NCI-H2227 treated with DMSO at 0.1 percent for 48 hours (cell line): ENCODE measurements around the gene NXF1.
"Not testable (repeated sequence)": the region's sequence is repeated elsewhere in the genome, so short reads cannot be mapped to it uniquely, and the experiment has no call there.

Experiments
- DNase-seq: peaks from one replicate; lab custom pipeline; 2025; lab: John Stamatoyannopoulos, UW

The NXF1 gene

DNA sequence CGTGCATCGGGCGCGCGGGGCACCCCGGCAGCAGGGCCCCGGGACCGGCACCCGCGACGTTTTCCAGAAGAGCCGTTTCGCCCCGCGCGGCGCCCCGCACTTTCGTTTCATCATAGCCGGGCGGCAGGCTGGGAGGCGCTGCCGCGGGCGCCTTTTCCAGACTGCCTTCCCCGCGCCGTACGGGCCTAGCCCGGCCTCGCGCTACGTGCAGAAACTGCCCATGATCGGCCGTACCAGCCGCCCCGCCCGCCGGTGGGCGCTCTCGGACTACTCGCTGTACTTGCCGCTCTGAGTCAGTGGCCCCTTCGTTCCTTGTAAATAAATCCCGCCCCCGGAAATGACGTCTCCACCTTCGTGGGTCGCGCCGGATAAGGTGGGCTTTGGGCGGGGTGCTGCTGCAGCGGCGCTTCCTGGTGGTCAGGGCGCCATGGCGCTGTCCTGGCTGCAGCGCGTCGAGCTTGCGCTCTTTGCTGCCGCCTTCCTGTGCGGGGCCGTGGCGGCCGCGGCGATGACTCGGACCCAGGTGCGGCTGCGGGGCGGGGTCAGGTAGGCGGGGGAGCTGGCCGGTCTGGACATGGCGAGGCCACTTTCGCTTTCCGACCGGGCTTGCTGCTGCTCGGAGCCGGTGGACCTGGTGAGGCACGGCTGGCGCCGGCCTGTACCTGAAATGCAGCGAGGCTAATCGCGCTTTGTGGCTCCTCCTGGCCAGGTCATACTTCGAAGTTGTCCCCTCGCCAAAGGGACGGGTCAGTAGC lies 18.1 kb downstream of the NXF1 start, which contains the start of gene TMEM179B:
TSS of gene TMEM179B (plus strand) at position 398 of the 755 bp plus-strand sequence. CDS start at position 428, 30 bp downstream.
- peak; percentile 96 for DNase-seq

DNA sequence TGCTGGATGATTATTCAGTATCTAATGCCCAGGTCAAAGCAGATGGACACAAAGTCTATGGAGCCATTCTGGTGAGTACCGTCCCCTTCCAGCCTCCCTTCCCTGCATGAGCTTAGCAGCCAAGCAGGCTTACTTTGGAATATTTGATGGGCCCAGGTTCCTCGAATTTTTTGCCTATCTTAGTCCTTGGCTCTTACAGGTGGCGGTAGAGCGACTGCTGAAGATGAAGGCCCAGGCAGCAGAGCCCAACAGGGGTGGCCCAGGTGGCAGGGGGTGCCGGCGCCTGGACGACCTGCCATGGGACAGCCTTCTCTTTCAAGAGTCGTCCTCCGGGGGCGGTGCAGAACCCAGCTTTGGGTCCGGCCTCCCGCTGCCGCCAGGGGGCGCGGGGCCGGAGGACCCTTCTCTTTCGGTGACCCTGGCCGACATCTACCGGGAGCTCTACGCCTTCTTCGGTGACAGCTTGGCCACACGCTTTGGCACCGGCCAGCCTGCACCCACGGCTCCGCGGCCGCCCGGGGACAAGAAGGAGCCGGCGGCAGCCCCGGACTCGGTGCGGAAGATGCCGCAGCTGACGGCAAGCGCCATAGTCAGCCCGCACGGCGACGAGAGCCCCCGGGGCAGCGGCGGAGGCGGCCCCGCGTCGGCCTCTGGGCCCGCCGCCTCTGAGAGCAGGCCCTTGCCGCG lies 18.8 kb downstream of the NXF1 start:
- DNase-seq: peak; percentile 73

DNA sequence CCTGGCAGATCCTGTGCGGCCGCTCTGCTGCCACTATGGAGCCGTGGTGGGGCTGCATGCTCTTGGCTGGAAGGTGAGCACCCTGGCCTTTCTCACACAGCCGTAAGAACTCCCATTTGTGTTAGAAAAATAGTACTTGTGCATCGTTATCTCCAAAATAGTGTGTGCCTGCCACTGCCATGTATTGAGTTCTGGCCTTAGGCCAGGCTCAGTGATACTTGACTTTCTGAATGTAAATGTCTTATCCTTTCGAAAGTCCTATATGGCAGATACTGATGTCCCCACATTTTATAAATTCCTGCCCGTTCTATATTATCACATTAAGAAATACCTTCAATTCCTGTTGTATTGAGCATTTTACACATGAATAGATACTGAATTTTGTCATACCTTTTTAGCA lies 22.5 kb downstream of the NXF1 start:
- no peak for DNase-seq

DNA sequence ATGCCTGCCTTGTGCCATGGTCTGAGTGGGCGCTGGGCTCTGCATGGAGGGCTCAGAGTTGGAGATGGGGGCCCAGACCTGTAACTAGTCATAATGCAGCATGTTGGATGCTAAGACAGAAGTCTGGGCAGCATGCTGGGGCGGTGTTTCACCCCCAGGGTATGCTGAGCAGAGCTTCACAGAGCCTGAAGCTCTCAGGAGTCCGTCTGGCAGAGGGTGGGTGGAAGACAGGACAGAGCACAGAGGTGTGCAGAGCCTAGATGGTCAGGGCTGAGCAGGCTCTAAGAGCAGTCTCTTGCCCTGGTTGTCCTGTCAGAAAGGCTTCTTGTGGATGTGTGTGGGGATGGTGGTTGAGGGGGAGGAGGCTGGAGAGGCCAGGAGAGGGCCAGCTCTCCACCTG lies 26.8 kb downstream of the NXF1 start:
- DNase-seq: no peak

DNA sequence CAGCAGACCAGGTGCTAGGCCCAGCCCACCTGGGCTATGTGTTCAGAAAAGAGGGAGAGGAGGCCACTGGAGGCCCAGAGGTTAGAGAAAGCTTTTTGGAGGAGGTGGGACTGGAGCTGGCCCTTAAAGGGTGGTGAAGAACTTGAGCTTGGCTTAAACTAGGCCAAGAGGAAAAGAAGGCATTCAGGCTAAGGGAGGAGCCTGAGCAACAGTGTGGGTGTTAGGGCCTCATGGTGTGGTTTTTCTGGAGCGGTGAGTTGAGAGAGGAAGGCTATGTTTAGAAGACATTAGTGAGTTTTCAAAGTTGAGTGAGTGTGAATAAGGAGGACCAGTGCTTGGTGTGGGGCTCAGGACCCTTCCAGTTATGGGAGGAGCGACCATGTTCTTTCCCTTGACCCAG lies 27.9 kb downstream of the NXF1 start:
- DNase-seq: no peak

DNA sequence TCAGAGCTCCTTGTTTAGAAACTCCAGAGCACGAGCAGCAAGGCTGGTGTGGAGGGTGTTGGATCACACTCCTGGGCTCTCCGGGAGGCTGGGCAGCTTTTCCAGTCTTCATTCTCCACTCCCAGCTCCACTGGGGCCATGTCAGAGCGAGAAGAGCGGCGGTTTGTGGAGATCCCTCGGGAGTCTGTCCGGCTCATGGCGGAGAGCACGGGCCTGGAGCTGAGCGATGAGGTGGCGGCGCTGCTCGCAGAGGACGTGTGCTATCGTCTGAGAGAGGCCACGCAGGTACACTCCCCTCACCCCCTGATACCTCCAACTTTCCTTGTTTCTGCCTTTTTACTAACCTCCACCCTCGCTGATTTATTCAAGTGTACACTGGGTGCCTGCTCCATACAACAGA lies 29.6 kb downstream of the NXF1 start:
- DNase-seq: no peak

DNA sequence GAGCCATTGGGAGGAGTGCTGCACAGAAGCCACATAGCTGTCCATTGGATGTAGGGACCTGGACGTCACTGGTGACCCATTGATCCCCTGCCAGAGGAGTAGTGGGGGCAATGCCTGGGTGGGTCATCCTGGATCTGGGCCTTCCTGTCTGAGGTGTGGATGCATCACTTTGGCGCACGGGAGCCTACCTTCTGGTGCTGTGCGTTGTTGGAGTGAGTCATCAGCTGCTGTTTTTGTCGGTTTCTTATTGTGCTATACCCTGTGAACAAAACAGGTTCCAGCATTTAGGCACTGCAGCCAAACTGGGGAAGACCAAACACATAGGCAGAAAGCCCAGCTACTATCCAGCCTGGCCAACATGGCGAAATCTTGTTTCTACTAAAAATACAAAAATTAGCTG lies 30.8 kb downstream of the NXF1 start:
- no peak for DNase-seq

DNA sequence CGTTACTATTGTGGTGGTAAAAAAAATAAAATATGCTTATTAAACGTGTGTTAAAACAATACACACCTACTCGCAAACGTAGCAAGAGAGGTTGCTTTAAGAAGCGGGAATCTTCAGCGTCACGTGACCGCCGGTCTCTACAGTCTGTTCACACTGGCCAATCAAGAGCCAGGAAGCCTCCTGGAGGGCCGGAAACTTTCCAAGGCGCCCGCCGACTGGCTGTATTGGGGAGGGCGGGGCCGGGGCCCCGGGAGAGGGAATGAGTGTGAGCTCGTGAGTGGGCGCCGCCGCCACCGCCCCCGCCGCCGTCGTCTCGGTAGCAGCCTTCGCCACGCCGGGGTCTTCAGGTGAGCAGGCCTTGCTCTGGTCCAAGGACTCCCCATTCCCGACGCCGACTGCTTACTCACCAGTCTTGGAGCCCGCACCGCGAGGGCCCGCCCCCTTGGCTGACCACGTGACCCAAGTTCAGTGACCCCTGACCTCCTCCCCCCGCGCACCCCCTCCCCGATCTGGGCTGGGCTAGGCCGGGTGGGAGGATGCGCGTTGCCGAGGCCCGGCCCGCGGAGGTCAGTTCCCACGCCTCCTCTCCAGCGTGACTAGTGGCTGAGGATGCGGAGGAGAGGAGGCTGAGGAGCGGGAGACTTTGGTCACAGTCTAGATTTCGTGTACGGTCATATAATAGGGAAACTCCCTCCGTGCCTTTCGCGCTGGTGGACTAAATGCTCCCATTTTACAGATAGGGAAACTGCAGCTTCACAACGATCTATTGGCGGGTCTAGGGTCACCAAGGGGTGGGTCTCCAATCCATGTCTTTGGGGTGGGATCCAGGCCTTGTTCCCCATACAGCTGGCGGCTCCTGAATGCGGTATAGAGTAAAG lies 33.9 kb downstream of the NXF1 start, which contains the start of gene TAF6L:
TSS of gene TAF6L (plus strand) at position 253 of the 878 bp plus-strand sequence. CDS start 4,388 bp downstream, outside the sequence.
- DNase-seq: peak; percentile 93

DNA sequence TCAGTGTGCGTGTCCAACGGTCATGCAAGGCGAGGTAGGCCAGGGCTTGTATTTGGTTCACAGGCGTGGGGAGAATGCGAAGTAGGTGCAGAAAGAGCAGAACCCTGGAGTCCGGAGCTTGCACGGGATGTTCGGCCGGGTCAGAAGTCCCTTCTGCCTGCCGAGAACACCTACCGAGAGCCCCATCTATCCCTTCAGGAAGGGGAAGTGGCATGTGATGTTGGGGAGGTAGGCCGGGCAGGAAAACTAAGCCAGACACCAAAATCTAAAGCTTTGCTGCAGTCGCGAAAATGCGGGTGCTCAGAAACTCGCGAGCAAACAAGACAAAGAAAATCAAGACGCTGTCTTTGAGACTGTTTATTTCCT lies 34.5 kb downstream of the NXF1 start:
- DNase-seq: peak; percentile 87

DNA sequence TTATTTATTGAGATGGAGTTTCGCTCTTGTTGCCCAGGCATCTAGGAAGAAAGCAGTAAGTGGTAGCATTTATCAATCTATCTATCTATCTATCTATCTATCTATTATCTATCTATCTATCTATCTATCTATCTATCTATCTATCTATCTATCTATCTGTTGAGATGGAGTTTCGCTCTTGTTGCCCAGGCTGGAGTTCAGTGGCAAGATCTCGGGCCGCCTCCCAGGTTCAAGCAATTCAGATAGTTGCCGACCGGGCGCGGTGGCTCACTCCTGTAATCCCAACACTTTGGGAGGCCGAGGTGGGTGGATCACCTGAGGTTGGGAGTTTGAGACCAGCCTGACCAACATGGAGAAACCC lies 44.4 kb downstream of the NXF1 start:
- DNase-seq: not testable (repeated sequence)

DNA sequence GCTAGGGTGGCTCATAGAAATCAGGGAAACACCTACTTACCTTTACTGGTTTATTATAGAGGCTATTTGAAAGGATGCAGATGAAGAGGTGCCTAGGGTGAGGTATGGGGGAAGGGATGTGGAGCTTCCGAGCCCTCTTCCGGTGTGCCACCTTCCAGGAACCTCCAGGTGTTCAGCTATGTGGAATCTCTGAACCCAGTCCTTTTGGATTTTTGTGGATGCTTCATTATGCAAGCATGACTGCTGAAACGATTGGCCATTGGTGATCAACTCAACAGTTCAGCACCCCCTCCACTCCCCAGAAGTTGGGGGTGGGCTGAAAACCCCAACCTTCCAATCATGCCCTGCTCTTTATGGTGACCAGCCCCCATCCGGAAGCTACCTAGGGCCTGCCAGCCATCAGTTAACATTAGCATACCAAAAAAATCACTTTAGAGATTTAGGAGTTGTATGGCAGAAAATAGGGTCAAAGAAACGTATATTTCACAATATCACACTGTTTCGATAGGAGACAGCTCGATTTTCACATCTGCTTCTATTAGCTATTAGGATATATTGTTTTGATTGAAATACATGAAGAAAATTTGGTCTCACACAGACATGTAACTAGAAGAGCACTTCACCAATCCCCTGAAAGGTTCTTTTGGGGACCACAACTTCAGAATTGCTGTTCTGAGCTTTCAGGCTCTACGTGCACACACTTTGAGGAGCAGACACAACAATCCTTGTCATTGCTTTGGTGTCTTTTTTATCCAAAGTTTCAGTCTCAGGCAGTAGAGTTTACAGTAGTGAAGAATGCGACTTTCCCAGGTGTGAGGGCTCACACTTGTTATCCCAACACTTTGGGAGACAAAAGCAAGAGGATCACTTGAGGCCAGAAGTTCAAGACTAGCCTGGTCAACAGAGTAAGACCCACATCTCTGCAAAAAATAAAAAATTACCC lies 47.1 kb downstream of the NXF1 start:
- no peak for DNase-seq

DNA sequence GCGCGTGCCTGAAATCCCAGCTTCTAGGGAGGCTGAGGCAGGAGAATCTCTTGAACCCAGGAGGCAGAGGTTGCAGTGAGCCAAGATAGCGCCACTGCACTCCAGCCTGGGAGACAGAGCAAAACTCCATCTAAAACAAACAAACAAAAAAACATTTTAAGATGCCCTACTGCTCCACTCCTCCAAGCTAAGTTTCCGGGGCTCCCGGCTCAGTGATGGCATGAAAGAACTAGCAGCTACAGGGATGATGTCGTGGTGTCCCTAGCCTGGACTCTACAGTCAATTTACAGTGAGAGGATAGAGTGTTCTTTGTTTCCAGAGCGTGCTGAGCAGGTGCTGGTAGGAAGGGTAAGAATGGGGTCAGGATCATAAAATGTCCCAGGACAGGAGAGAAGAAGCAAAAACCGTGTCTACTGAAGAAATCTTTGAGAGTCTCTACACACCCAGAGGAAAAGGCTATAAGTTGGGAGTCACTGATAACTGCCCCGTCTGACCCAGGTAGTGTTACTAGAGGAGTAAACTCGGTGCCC lies 50.1 kb downstream of the NXF1 start:
- DNase-seq: no peak

DNA sequence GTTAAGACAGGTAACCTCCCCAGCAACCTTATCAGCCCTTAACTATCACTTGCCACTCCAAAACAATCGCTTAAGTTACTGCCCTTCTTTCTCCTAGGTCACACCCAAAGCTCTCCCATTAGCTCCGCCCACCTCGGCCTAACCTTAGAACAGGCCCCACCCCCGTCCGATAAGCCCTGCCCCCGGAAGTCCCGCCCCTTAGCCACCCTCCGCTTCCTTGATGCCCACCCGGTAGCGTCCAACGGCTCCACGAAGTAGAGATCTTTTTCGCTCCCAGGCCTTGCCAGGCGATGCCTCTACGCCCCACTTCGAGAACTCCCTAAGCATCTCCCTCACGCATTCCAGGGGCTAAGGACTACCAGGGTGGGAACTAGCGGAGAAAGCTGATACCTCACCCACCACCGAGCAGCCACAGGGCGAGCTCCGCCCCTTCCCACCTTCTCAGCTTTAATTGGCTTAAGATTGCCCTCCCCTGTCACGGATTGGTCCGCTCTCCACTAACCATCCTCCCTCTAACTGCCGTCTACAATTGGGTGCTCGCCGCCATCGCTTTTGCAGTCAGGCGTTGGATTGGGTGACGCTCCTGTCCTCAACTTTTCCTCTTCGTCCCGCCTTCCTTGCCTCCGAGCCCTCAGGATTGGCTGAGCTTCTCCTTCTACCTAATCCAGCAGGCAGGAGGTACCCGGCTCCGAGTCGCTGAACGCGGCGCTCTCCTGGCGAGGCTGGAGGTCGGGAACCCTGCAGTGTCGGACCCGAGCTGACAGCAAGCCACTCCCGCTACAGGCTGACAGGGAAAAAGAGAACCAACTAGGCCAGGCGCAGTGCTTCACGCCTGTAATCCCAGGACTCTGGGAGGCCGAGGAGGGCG lies 51.3 kb downstream of the NXF1 start, which contains the start of gene ZBTB3:
TSS of gene ZBTB3 (minus strand) at position 425 of the 868 bp plus-strand sequence. CDS start 496 bp downstream, outside the sequence.
- peak; percentile 99 for DNase-seq

DNA sequence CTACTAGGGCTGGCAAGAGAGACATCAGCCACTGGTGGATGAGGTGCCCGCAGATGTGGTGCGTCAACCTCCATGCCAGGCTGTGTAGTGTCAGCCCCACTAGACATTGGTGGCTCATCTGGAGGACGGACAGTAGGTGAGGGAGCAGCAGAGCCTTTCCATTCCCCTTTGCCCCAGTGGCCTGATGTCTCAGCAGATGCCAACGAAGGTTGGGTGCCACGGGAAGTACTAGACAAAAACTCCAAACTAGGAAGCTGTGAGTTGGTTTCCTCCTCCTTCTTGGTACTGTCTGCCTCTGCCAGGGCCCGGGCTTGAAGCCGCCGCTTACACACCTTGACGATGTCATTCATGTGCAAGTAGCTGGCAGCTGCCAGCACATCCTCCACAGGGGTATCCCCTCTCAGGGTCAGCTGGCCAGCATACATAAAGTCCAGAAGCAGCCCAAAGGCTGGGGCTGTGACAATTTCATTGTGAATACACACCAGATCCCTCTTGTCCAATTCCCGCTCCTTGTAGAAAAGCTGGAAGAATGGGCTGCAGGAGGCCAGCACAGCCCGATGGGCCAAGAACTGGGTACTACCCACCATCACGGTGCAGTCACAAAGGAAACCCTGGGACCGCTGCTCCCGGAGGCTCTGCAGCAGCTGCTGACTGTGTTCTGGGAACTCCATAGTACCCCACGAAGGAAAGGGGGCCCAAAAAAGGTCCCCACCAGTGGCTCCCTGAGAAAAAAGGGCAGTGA lies 52.1 kb downstream of the NXF1 start:
- no peak for DNase-seq

DNA sequence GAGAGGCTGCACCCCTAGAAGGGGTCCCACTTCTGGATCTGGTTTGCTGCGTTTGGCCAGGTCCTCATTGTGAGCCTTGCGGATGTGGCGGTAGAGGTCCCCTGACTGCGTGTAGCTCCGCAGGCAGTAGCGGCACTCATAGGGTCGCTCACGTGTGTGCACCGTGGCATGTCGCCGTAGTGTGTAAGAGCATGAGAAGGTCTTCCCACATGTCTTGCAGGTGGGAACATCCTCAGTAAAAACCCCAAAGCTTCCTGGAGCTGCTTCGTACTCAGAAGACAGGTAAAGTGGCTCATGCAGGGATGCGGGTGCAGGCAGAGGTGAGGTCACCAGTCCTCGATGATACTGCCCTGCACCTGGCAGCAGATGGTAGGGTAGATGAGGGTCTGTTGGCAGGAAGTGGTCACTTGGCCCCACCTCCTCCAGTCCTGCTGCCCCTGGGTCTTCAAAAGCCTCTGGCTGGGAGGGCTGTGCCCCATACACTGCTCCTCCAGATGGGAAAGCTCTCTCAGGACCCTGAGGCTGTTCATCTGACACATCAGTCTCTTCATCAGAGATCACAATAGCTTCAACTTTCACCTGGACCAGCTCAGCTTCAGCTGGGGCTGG lies 53.0 kb downstream of the NXF1 start:
- DNase-seq: no peak

DNA sequence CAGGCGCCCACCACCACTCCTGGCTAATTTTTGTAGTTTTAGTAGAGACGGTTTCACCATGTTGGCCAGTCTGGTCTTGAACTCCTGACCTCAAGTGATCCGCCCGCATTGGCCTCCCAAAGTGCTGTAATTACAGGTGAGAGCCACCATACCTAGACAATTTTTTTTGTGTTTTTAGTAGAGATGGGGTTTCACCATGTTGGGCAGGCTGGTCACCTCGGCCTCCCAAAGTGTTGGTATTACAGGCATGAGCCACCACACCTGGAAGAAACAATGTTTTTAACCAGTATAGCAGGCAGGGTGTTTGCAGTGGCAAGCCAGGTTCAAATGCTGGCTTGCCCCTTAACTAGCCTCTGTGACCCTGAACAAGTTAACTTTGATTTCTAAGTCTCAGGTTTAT lies 55.3 kb downstream of the NXF1 start:
- DNase-seq: not testable (repeated sequence)

DNA sequence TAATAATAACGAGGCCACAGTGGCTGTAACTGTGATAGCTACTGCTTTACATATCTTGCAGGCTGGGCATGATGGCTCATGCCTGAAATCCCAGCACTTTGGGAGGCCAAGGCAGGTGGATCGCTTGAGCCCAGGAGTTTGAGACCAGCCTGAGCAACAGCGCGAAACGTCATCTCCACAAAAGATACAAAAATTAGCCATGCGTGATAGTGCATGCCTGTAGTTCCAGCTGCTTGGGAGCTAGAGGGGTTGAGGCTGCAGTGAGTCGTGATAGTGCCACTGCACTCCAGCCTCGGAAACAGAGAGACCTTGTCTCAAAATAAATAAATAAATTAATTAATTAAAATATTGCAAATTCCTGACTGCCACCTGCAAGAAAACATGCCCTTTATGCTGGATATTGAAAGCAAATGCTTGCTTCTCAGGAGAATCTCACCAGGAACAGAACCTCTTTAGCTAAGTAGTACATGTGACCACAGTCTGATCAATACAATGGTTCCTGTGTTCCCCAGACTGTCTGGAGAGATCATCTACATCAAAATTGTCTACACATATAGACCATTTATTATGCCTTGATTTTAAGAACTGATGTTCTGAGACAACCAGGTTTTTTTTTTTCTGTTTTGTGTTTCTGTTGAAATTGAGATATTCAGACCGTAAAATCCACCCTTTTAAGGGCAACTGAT lies 57.6 kb downstream of the NXF1 start:
- no peak for DNase-seq
